Natural killer cell (primary cell): ENCODE measurements around the gene DDAH1. TPM values are rescaled to one million over a fixed set of nuclear protein-coding genes. Genes with fewer than 3 reads are reported as not detected.

ENCODE experiments used
- ATAC-seq, 3 donors: fragments of 150-1000 bp in 2 of 3; fragments of 200-7000 bp in 1 of 3; cut with Tn5 transposase; 1 replicate in 1 of 3; 2 replicates in 2 of 3; pipeline ENCODE4 v1.10.0; 2021; ENCODE audit warnings: mild to moderate bottlenecking in 2 of 3, moderate library complexity in 2 of 3
- DNase-seq, 2 donors: peaks; one replicate each; pipeline versions ENCODE4 v3.0.0 to v3.0.0-alpha.2; 2013 to 2021; ENCODE audit warnings: mixed read lengths in 1 of 2
- H3K27ac ChIP-seq: one replicate; pipeline ENCODE4 v1.5.1; 2013; ENCODE audit warnings: mild to moderate bottlenecking, low read length
- H3K27me3 ChIP-seq: one replicate; pipeline ENCODE4 v1.6.1; 2013; ENCODE audit warnings: low read length; ENCODE audit not compliant: control insufficient read depth, insufficient read depth
- H3K36me3 ChIP-seq: one replicate; pipeline ENCODE4 v1.6.1; 2013; ENCODE audit warnings: low read length; ENCODE audit not compliant: control insufficient read depth, insufficient read depth
- H3K4me1 ChIP-seq: one replicate; pipeline ENCODE4 v1.6.1; 2013; ENCODE audit warnings: low read length; ENCODE audit not compliant: control insufficient read depth, insufficient read depth
- H3K4me3 ChIP-seq: one replicate; pipeline ENCODE4 v1.5.1; 2013; ENCODE audit warnings: low read length
- H3K9me3 ChIP-seq: one replicate; pipeline ENCODE4 v1.6.1; 2013; ENCODE audit warnings: low read length; ENCODE audit not compliant: control insufficient read depth, insufficient read depth
- H3K27ac Mint-ChIP-seq, 2 donors: one replicate each; pipeline ENCODE4 v1.8.0; 2022; ENCODE audit warnings: mild to moderate bottlenecking in 2 of 2, mixed read lengths in 2 of 2, moderate library complexity in 1 of 2
- H3K27me3 Mint-ChIP-seq, 2 donors: one replicate each; pipeline ENCODE4 v1.8.0; 2022; ENCODE audit warnings: low read depth in 2 of 2, mixed read lengths in 2 of 2
- H3K36me3 Mint-ChIP-seq: one replicate; pipeline ENCODE4 v1.8.0; 2022; ENCODE audit warnings: mixed read lengths
- H3K4me1 Mint-ChIP-seq, 2 donors: one replicate each; pipeline ENCODE4 v1.8.0; 2022; ENCODE audit warnings: mixed read lengths in 2 of 2
- H3K4me3 Mint-ChIP-seq: one replicate; pipeline ENCODE4 v1.8.0; 2022; ENCODE audit warnings: mild to moderate bottlenecking, moderate library complexity, mixed read lengths
- H3K9me3 Mint-ChIP-seq, 2 donors: one replicate each; pipeline ENCODE4 v1.8.0; 2022; ENCODE audit warnings: mixed read lengths in 2 of 2
- CTCF ChIP-seq: fragments of 200-600 bp; IDR thresholded peaks from one replicate; pipeline ENCODE4 v1.8.0; 2022; ENCODE audit warnings: antibody characterized with exemption
- WGBS: methylation state at CpG from one replicate; pipeline ENCODE4 v1.1.7; 2013; ENCODE audit warnings: missing lambda C conversion rate; ENCODE audit not compliant: insufficient coverage; 5-methylcytosine and 5-hydroxymethylcytosine counted together
- intact Hi-C: fragments of 100-400 bp; cut with micrococcal nuclease; formaldehyde crosslinking; loops from one replicate; pipeline ENCODE4 v1.14.2; 2022
- total RNA-seq, 4 donors: library from RNA; stranded (reverse); fragments of 120-200 nt in 1 of 4; gene quantifications; one replicate each; pipeline versions ENCODE4 v1.2.3 to v1.2.4, GENCODE V29; 2013 to 2022

DDAH1 gene
- total RNA-seq, 3 donors from 2014 or later (not counting 1 experiment from before 2014, with no cell fraction given), result 0.07 to 0.20 TPM; not detected in 1

GRCh38 chr1:85279458-85280080, 185.4 kb downstream of the DDAH1 start:
- no peaks in the 10 kb centered on the region for H3K36me3 ChIP-seq
- Mint-ChIP-seq H3K27ac (no peak overlapping the region), H3K36me3 (no peaks in the 10 kb centered on the region), H3K4me3 (no peak overlapping the region), H3K27me3 (peaks cover 9 to 15% of the 10 kb centered on the region in 2 donors), H3K9me3 (no peaks in the 10 kb centered on the region), H3K4me1 (peaks cover 17% of the 10 kb centered on the region in 2 donors)
- ATAC-seq (no peak), DNase-seq (no peak)
- H3K4me1 ChIP-seq, result peaks cover 9% of the 10 kb centered on the region
- H3K4me3 ChIP-seq, result no peak overlapping the region
- 86% methylated on average over 10 of the region's 10 CpGs for WGBS
- intact Hi-C loops, result loop anchor here (10.0 kb wide), 1 partner anchor 1635 kb away; the partner anchor contains the start of genes HS2ST1 and SELENOF
- no peak for TF ChIP-seq CTCF
- no peak overlapping the region for H3K27ac ChIP-seq
- H3K9me3 ChIP-seq, result no peaks in the 10 kb centered on the region
- no peaks in the 10 kb centered on the region for H3K27me3 ChIP-seq

- ATAC-seq (no peak), DNase-seq (peak in 1 of 2 donors; percentile 35)
- intact Hi-C loops, result loop anchor here (10.0 kb wide), 1 partner anchor 1636 kb away; the partner anchor contains the start of genes HS2ST1 and SELENOF
- H3K4me3 Mint-ChIP-seq, result no peak overlapping the region
- WGBS, result 7% methylated on average over 2 of the region's 2 CpGs
- H3K9me3 Mint-ChIP-seq, result no peaks in the 10 kb centered on the region
- H3K27me3 ChIP-seq, result no peaks in the 10 kb centered on the region
- no peak overlapping the region for H3K4me3 ChIP-seq
- no peaks in the 10 kb centered on the region for H3K9me3 ChIP-seq
- no peaks in the 10 kb centered on the region for H3K36me3 ChIP-seq
- H3K27me3 Mint-ChIP-seq, result peaks cover 9 to 15% of the 10 kb centered on the region in 2 donors
- peaks cover 9% of the 10 kb centered on the region for H3K4me1 ChIP-seq
- H3K36me3 Mint-ChIP-seq, result no peaks in the 10 kb centered on the region
- no peak overlapping the region for H3K27ac ChIP-seq
- peaks cover 24% of the 10 kb centered on the region in 2 donors for H3K4me1 Mint-ChIP-seq
- peak overlapping the region in 1 of 2 donors; percentile 2 for H3K27ac Mint-ChIP-seq
- no peak for TF ChIP-seq CTCF
These were observed 186.1 kb downstream of the DDAH1 start for GRCh38 chr1:85278853-85279314.

GRCh38 chr1:85277802-85278201, 187.2 kb downstream of the DDAH1 start:
- H3K4me1 ChIP-seq, result peaks cover 9% of the 10 kb centered on the region
- no peak for ATAC-seq
- no peak overlapping the region for H3K4me3 Mint-ChIP-seq
- peaks cover 35% of the 10 kb centered on the region in 2 donors for H3K4me1 Mint-ChIP-seq
- H3K27me3 ChIP-seq, result no peaks in the 10 kb centered on the region
- no peak for TF ChIP-seq CTCF
- peaks cover 9 to 15% of the 10 kb centered on the region in 2 donors for H3K27me3 Mint-ChIP-seq
- H3K27ac Mint-ChIP-seq, result no peak overlapping the region
- H3K9me3 Mint-ChIP-seq, result no peaks in the 10 kb centered on the region
- no peaks in the 10 kb centered on the region for H3K9me3 ChIP-seq
- DNase-seq, result no peak
- no peaks in the 10 kb centered on the region for H3K36me3 Mint-ChIP-seq
- intact Hi-C loops, result loop anchor here (10.0 kb wide), 1 partner anchor 1637 kb away; the partner anchor contains the start of genes HS2ST1 and SELENOF
- peaks cover 2% of the 10 kb centered on the region for H3K36me3 ChIP-seq
- H3K27ac ChIP-seq, result no peak overlapping the region
- no peak overlapping the region for H3K4me3 ChIP-seq
- 100% methylated on average over 2 of the region's 4 CpGs for WGBS
